GM12878 (cell line): ENCODE measurements around the gene ATXN1. TPM values are rescaled to one million over a fixed set of nuclear protein-coding genes. Genes with fewer than 3 reads are reported as not detected.
A peak's percentile ranks its signal among the peaks of the same experiment; 100 is the strongest.

ENCODE experiments used
- ATAC-seq: fragments of 200-7000 bp; cut with Tn5 transposase; 3 replicates; pipeline ENCODE4 v1.9.1; 2020; ENCODE audit warnings: mild to moderate bottlenecking, moderate library complexity
- BruUV-seq: library from RNA; stranded (reverse); fragments of 400-500 nt; replicated peaks from 2 replicates; lab custom pipeline; 2021; lab: Mats Ljungman, UMichigan
- CTCF ChIA-PET: fragments of 300-600 bp; sonication (Branson Sonifier 250); formaldehyde crosslinking; extraction: SDS; loops from one replicate; lab custom pipeline; 2021; ENCODE audit warnings: inconsistent platforms; lab: Yijun Ruan, JAX
- POLR2A ChIA-PET: fragments of 350-600 bp; formaldehyde crosslinking; extraction: SDS; loops from one replicate; lab custom pipeline; 2021; ENCODE audit warnings: inconsistent platforms; lab: Charles Lee
- RAD21 ChIA-PET: fragments of 300-600 bp; sonication (Branson Sonifier 250); formaldehyde crosslinking; loops from one replicate; lab custom pipeline; 2023; ENCODE audit warnings: antibody characterized with exemption; ENCODE audit not compliant: unreplicated experiment; lab: Charles Lee
- SMC1A ChIA-PET: fragments of 300-600 bp; sonication (Branson Sonifier 250); formaldehyde crosslinking; loops from one replicate; lab custom pipeline; 2023; ENCODE audit not compliant: unreplicated experiment, uncharacterized antibody; lab: Charles Lee
- DNase-seq: peaks from one replicate; pipeline ENCODE4 v3.0.0-alpha.2; 2011; ENCODE audit warnings: low read depth, low spot score
- FAIRE-seq: peaks from 3 replicates; lab custom pipeline; 2011; peaks lifted over from hg19 to GRCh38; lab: Jason Lieb, UNC
- H2AFZ ChIP-seq: 2 replicates; pipeline ENCODE4 v1.6.0; 2011; ENCODE audit warnings: low read depth, low read length, control low read depth; ENCODE audit not compliant: control insufficient read depth
- H3K27ac ChIP-seq: 2 replicates; pipeline ENCODE4 v1.5.1; 2011; ENCODE audit warnings: control low read depth; ENCODE audit not compliant: control insufficient read depth, insufficient read depth
- H3K27me3 ChIP-seq, 2 experiments: replicated peaks in 1 of 2; 2 replicates each; pipeline versions ENCODE4 v1.6.0 to v1.6.1; 2011; ENCODE audit warnings: low read length in 1 of 2; ENCODE audit not compliant: control insufficient read depth in 2 of 2, insufficient read depth in 2 of 2
- H3K36me3 ChIP-seq, 2 experiments: 2 replicates each; pipeline ENCODE4 v1.5.1; 2011; ENCODE audit warnings: low read length in 1 of 2; ENCODE audit not compliant: control insufficient read depth in 2 of 2, insufficient read depth in 2 of 2
- H3K4me1 ChIP-seq: 2 replicates; pipeline ENCODE4 v1.6.1; 2011; ENCODE audit warnings: mild to moderate bottlenecking, low read length, moderate library complexity, mixed read lengths; ENCODE audit not compliant: control insufficient read depth, insufficient read depth
- H3K4me2 ChIP-seq: 2 replicates; pipeline ENCODE4 v1.6.0; 2011; ENCODE audit warnings: control low read depth; ENCODE audit not compliant: control insufficient read depth, insufficient read depth
- H3K4me3 ChIP-seq: fragments of 200-600 bp; sonication (generic); 2 replicates; pipeline ENCODE4 v1.5.1; 2016
- H3K79me2 ChIP-seq: 2 replicates; pipeline ENCODE4 v1.6.0; 2011; ENCODE audit warnings: low read length; ENCODE audit not compliant: control insufficient read depth, insufficient read depth
- H3K9ac ChIP-seq: 2 replicates; pipeline ENCODE4 v1.8.0; 2011; ENCODE audit warnings: low read length, control low read depth, mixed read lengths; ENCODE audit not compliant: control insufficient read depth, insufficient read depth
- H3K9me3 ChIP-seq: replicated peaks from 3 replicates; pipeline ENCODE4 v1.5.1; 2011; ENCODE audit warnings: mild to moderate bottlenecking, low read length; ENCODE audit not compliant: control insufficient read depth, insufficient read depth
- H4K20me1 ChIP-seq: 2 replicates; pipeline ENCODE4 v1.6.0; 2011; ENCODE audit not compliant: control insufficient read depth, insufficient read depth
- ZNF384 ChIP-seq: IDR thresholded peaks from 2 replicates; pipeline ENCODE4 v1.6.1; 2012; ENCODE audit warnings: low read depth, mild to moderate bottlenecking, low read length, improper control_type of control experiment, borderline replicate concordance
- WGBS: methylation state at CpG from one replicate; pipeline ENCODE4 v1.1.6; 2016; ENCODE audit warnings: low lambda C conversion rate; ENCODE audit not compliant: insufficient replicate concordance, insufficient coverage; ENCODE audit errors: missing lambda C conversion rate; 5-methylcytosine and 5-hydroxymethylcytosine counted together
- in situ Hi-C: fragments of 300-500 bp; cut with MboI; formaldehyde crosslinking; loops from 9 replicates; pipeline ENCODE4 v1.14.3; 2018; ENCODE audit warnings: mixed read lengths
- intact Hi-C: fragments of 100-400 bp; cut with micrococcal nuclease; formaldehyde crosslinking; loops from one replicate; pipeline ENCODE4 v1.14.2; 2022; ENCODE audit not compliant: unreplicated experiment
- polyA plus RNA-seq, 11 experiments: library from polyadenylated mRNA; depleted of rRNA in 4 of 11; unstranded in 6 of 11; stranded (reverse) in 5 of 11; fragments of >200 nt; fragmentation: Nextera tagmentation in 4 of 11; fragmentation: Illumina TruSeq in 1 of 11; extraction: Ambion mirVana in 4 of 11; extraction: Trizol in 1 of 11; gene quantifications; 1 replicate in 1 of 11; 2 replicates in 10 of 11; pipeline versions ENCODE4 v1.2.1 to v1.2.3, GENCODE V29; 2011 to 2016; ENCODE audit warnings: inconsistent platforms in 2 of 11, missing spikeins in 2 of 11, low read depth in 1 of 11
- total RNA-seq, 4 experiments: library from RNA; depleted of rRNA in 3 of 4; stranded (reverse); fragments of >200 nt in 3 of 4; fragmentation: Illumina TruSeq in 1 of 4; extraction: Trizol in 1 of 4; gene quantifications; 2 replicates each; pipeline versions ENCODE4 v1.2.1 to v1.2.3, GENCODE V29; 2013 to 2021
- TF ChIP-seq, protein P1 (sequence below): fragments of 450-650 bp; formaldehyde crosslinking; IDR thresholded peaks from 2 replicates; pipeline ENCODE4 v1.5.0; 2022; ENCODE audit warnings: mild to moderate bottlenecking, missing genetic modification characterization

ATXN1 gene
- total and polyA plus RNA-seq, 10 of the 15 experiments (the other 5 are each of a cell fraction or from before 2014, with no cell fraction given), result 12.2 to 51.2 (median 20.5) TPM

DNA sequence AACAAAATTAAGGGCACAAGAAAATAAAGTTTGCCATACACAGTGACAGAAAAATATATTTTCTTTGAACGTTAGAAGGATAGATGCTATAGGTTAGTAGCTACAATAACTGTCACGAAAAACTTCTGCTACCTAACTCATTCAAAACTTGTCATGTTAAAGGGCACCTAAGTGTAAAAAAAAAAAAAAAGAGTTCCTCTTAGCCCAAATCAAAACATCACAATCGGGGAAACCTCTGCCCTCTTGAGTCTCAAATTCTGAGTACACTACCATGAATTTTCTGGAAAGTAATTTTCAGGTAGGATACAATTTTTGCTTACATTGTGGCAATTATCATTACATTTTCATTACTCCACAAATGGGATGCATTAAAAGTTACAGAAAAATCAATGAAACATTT, 5.7 kb downstream of the ATXN1 start:
- RAD21 ChIA-PET, result interaction anchor here (0.7 kb wide), 1 partner anchor 22 kb away, joined by 3 read pairs; no protein-coding TSS in a partner anchor
- WGBS, result 68% methylated on average over 3 of the region's 3 CpGs
- no TSS peak for BruUV-seq
- no peak overlapping the region for H2AFZ ChIP-seq
- peaks cover 4% of the 10 kb centered on the region; the same call in 1 of the 2 replicates for H3K4me1 ChIP-seq
- H3K79me2 ChIP-seq, result peaks cover 17% of the 10 kb centered on the region
- H3K36me3 ChIP-seq, result peaks cover 0 to 1% of the 10 kb centered on the region in 2 experiments; a peak in 2 of 4 replicates
- no peaks in the 10 kb centered on the region for H3K9me3 ChIP-seq
- SMC1A ChIA-PET, result interaction anchor here (1.4 to 3.0 kb wide), 2 partner anchors 11 to 23 kb away, joined by 5 to 14 read pairs; no protein-coding TSS in a partner anchor
- intact Hi-C loops, result no loop called here
- in situ Hi-C loops, result no loop called here
- no peak for FAIRE-seq
- no peaks in the 10 kb centered on the region for H4K20me1 ChIP-seq
- H3K27ac ChIP-seq, result no peak overlapping the region
- DNase-seq, result no peak
- ATAC-seq, result no peak
- POLR2A ChIA-PET, result no interaction called here
- no peak overlapping the region for H3K9ac ChIP-seq
- H3K27me3 ChIP-seq, result no peaks in the 10 kb centered on the region
- no peak overlapping the region for H3K4me2 ChIP-seq
- TF ChIP-seq, protein P1, sequence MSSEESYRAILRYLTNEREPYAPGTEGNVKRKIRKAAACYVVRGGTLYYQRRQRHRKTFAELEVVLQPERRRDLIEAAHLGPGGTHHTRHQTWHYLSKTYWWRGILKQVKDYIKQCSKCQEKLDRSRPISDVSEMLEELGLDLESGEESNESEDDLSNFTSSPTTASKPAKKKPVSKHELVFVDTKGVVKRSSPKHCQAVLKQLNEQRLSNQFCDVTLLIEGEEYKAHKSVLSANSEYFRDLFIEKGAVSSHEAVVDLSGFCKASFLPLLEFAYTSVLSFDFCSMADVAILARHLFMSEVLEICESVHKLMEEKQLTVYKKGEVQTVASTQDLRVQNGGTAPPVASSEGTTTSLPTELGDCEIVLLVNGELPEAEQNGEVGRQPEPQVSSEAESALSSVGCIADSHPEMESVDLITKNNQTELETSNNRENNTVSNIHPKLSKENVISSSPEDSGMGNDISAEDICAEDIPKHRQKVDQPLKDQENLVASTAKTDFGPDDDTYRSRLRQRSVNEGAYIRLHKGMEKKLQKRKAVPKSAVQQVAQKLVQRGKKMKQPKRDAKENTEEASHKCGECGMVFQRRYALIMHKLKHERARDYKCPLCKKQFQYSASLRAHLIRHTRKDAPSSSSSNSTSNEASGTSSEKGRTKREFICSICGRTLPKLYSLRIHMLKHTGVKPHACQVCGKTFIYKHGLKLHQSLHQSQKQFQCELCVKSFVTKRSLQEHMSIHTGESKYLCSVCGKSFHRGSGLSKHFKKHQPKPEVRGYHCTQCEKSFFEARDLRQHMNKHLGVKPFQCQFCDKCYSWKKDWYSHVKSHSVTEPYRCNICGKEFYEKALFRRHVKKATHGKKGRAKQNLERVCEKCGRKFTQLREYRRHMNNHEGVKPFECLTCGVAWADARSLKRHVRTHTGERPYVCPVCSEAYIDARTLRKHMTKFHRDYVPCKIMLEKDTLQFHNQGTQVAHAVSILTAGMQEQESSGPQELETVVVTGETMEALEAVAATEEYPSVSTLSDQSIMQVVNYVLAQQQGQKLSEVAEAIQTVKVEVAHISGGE (CRISPR knock-in tag), result no peak
- peak; percentile 56; the same call in 1 of the 2 replicates for TF ChIP-seq ZNF384
- no peak overlapping the region for H3K4me3 ChIP-seq
- CTCF ChIA-PET, result interaction anchor here (0.7 to 2.6 kb wide), 3 partner anchors 16 to 244 kb away, joined by 3 to 9 read pairs (median 8); no protein-coding TSS in a partner anchor
